Skeletal muscle satellite cell (primary cell): Measurements from ENCODE around the gene EIF4EBP2.
A peak's percentile ranks its signal among the peaks of the same experiment; 100 is the strongest.

ENCODE experiments used
- H3K27me3 ChIP-seq: 2 replicates; pipeline ENCODE4 v1.7.0; 2013; ENCODE audit warnings: low read length; ENCODE audit not compliant: control insufficient read depth, insufficient read depth
- H3K36me3 ChIP-seq: 2 replicates; pipeline ENCODE4 v1.7.0; 2013; ENCODE audit warnings: mild to moderate bottlenecking, control low read depth, low read length; ENCODE audit not compliant: insufficient read depth
- H3K4me1 ChIP-seq: 2 replicates; pipeline ENCODE4 v1.7.0; 2013; ENCODE audit warnings: low read length; ENCODE audit not compliant: control insufficient read depth, insufficient read depth
- H3K4me2 ChIP-seq: 2 replicates; pipeline ENCODE4 v1.7.0; 2013; ENCODE audit warnings: mild to moderate bottlenecking, low read length
- H3K4me3 ChIP-seq: 2 replicates; pipeline ENCODE4 v1.7.0; 2013; ENCODE audit warnings: low read length
- H3K9ac ChIP-seq: 2 replicates; pipeline ENCODE4 v1.7.0; 2013; ENCODE audit warnings: mild to moderate bottlenecking, low read depth, low read length, moderate library complexity
- H3K9me3 ChIP-seq: replicated peaks from 2 replicates; pipeline ENCODE4 v1.7.0; 2013; ENCODE audit warnings: mild to moderate bottlenecking, control low read depth, low read length

EIF4EBP2 gene

DNA sequence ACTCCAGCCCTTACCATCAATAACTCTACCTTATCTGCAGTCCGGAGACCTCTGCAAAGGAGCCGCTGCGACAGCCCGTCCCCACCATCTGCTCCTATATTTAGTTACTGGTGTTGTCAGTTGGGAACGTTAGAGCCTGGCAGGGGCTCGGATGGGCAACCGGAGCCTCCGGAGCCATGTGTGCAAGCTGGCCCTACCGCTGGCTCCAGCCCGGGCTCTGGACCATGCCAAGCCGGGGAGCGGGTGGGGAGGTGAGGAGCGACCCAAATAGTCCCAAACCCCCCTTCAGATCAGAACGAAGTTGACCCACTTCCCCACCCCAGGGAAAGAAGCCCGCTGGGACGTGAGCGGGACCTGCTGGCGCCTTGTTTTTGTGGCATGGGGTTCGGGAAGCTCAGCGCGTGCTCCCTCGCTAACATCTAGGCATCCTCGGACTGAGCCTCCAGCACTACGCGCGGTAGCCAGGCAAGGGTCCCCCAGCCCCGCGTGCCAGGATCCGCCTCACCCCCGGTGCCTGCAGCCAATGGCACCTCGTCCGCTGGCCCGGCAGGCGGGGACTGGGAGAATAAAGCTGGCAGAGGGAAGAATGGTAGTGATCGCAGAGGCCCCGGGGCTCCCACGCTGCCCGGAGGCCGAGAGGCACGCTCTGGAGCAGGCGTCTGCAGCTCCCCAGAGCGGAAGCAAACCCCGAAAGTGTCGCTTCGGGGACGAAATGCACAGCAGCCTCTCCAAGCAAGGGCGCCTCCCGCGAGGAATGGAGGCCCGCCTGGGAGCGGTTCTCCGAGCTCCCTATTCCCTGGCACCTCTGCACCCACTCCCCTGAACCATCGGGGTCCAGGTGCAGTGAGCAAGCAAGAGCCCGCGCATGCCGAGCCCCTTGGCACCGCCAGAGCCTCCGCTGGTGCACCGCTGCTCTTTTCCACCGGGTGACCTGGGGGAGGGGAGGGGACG, 22.2 kb upstream of the EIF4EBP2 start:
- Histone ChIP-seq H3K27me3 (no peaks in the 10 kb centered on the region), H3K9ac (peak overlapping the region; percentile 77), H3K9me3 (no peaks in the 10 kb centered on the region), H3K4me2 (peak overlapping the region; percentile 99), H3K4me1 (peaks cover 32% of the 10 kb centered on the region), H3K36me3 (no peaks in the 10 kb centered on the region), H3K4me3 (peak overlapping the region; percentile 94)

DNA sequence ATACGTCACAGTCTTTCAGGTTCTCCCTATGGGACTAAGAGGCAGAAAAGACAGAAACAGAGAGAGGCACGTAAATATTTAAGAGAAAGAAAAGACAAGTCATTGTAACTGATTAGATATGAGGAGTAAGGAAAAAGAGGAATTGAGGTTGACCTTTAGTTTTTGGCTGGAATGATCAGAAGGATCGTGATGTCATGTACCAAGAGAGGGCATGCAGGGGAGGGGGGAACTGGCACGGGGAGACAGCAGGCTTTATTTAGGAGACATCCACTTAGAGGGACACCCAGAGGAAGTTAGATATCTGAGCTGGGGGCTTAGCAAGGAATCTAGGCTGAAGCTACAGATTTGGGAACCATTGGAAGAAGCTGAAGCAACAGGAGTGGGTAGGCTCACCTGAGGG, 12.3 kb upstream of the EIF4EBP2 start:
- Histone ChIP-seq H3K27me3 (peaks cover 28% of the 10 kb centered on the region), H3K4me1 (no peaks in the 10 kb centered on the region), H3K9ac (no peak overlapping the region), H3K4me2 (no peak overlapping the region), H3K36me3 (no peaks in the 10 kb centered on the region), H3K9me3 (no peaks in the 10 kb centered on the region), H3K4me3 (no peak overlapping the region)

DNA sequence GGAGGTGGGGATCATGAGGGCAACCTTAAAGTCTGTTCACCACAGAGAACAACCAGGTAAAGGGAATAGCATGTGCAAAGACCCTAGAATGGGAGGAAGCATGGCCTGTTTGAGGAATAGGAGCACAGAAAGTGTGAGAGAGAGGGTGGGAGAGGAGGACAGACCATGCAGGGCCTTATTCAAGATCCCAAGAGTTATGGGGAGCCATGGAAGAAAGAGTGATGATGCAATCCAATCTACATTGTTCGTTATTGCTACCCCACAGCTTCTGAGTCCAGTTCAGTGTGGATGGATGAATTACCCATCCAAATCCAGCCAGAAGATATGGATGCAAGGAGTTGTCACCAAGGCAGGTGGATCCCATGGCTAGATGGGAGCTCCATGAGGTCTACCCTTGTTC, 7.8 kb upstream of the EIF4EBP2 start:
- no peaks in the 10 kb centered on the region for H3K4me1 ChIP-seq
- no peak overlapping the region for H3K9ac ChIP-seq
- H3K27me3 ChIP-seq: peaks cover 16% of the 10 kb centered on the region
- no peak overlapping the region for H3K4me3 ChIP-seq
- no peaks in the 10 kb centered on the region for H3K36me3 ChIP-seq
- no peaks in the 10 kb centered on the region for H3K9me3 ChIP-seq
- no peak overlapping the region for H3K4me2 ChIP-seq

DNA sequence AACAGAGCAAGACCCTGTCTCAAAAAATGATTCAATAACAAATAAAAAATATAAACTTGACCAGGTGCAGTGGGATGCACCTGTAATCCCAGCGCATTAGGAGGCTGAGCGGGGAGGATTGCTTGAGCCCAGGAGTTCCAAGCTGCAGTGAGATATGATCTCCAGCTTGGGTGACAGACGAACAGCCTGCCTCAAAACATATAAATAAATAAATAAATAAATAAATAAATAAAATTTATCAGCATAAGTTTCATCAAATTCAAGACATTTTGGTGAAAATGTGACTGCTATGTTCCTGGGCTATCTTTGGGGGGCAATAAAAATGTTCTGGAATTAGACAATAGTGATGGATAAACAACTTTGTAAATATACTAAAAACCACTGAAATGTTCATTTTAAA, 4.8 kb upstream of the EIF4EBP2 start:
- no peak overlapping the region for H3K9ac ChIP-seq
- H3K4me2 ChIP-seq: no peak overlapping the region
- peaks cover 6% of the 10 kb centered on the region for H3K4me1 ChIP-seq
- no peaks in the 10 kb centered on the region for H3K36me3 ChIP-seq
- H3K27me3 ChIP-seq: peaks cover 4% of the 10 kb centered on the region
- H3K9me3 ChIP-seq: no peaks in the 10 kb centered on the region
- no peak overlapping the region for H3K4me3 ChIP-seq

DNA sequence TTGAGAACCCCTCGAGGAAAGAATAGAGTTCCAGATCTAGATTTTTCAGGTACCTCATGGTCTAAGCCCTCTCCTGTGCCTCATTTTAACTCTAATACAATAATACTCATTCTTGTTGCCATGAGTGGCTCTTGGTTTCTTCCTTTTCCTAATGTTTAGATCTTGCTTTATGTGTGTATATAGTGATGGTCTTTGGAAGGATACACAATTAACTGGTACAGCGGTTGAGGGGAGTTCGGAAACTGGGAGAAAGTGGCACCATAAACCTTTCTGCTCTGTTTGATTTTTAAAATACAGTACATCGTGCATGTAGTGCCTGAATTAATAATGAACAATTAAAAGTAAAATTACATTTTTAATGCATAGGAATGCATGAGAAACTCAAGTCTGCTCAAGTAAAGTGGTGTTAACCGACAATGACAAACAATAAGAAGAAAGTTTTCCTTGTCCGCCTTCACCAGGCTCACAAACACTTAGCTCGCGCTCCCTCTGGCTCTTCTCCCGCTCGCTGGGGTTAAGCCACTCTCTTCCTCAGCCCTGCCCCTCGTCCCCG, 386 bp upstream of the EIF4EBP2 start:
- peaks cover 19% of the 10 kb centered on the region for H3K4me1 ChIP-seq
- H3K9me3 ChIP-seq: no peaks in the 10 kb centered on the region
- peak overlapping the region; percentile 93 for H3K4me2 ChIP-seq
- peak overlapping the region; percentile 93 for H3K9ac ChIP-seq
- H3K27me3 ChIP-seq: no peaks in the 10 kb centered on the region
- no peaks in the 10 kb centered on the region for H3K36me3 ChIP-seq
- peak overlapping the region; percentile 83 for H3K4me3 ChIP-seq

DNA sequence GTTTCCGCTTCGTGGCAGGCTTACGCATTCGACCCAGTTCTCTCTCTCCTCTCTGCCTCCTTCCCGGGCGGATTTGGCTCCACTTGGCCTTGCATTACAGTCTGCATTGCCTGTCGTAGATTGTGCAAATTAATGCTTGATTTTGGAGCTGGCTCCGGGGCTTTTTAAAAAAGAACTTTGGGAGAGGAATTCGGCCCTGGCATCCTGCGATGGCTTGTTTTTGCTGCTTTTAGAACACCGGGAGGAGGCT, 767 bp downstream of the EIF4EBP2 start:
- Histone ChIP-seq H3K9ac (peak overlapping the region; percentile 93), H3K36me3 (no peaks in the 10 kb centered on the region), H3K4me2 (peak overlapping the region; percentile 85), H3K4me1 (peaks cover 24% of the 10 kb centered on the region), H3K27me3 (no peaks in the 10 kb centered on the region), H3K9me3 (no peaks in the 10 kb centered on the region), H3K4me3 (peak overlapping the region; percentile 83)

DNA sequence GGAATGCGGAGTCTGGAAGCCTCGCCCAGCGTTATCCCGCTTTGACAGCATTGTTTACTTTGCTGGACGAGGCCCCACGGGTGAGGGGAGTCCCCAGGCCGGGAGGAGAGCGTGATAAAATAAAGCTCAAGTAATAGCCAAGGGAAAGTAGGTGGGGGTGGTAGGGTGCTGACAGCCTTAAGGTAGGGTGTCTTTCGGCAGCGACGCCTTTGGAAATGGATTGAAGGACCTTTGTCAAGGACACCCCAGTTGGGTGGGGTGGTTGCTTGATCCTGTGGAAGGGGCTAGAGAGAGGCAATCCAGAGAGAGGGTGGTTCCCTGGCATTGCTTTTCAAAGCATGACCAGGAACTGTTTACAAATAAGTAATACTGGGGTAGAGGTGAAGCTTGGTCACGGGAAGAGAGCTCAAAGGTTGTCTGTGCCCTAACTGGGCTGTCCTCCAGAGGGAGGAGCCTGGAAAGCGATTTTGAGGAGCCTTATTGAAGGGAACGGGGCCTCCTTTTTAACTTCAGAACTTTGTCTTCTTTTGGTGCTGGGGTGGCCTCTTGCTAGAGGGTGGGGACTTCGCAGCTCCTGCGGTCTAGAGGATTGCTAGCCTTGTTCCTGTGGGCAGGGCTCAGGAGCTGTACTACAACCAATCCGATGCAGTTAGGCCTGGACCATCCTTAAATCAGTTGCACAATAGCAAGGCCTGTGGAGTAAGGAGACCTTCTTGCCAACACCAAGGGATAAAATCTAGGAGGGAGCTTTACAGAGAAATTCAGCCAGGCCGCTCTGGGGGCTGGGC, 1.3 kb downstream of the EIF4EBP2 start:
- H3K4me2 ChIP-seq: peak overlapping the region; percentile 85
- no peaks in the 10 kb centered on the region for H3K36me3 ChIP-seq
- H3K9ac ChIP-seq: peak overlapping the region; percentile 93
- peaks cover 24% of the 10 kb centered on the region for H3K4me1 ChIP-seq
- peak overlapping the region; percentile 83 for H3K4me3 ChIP-seq
- no peaks in the 10 kb centered on the region for H3K9me3 ChIP-seq
- H3K27me3 ChIP-seq: no peaks in the 10 kb centered on the region

DNA sequence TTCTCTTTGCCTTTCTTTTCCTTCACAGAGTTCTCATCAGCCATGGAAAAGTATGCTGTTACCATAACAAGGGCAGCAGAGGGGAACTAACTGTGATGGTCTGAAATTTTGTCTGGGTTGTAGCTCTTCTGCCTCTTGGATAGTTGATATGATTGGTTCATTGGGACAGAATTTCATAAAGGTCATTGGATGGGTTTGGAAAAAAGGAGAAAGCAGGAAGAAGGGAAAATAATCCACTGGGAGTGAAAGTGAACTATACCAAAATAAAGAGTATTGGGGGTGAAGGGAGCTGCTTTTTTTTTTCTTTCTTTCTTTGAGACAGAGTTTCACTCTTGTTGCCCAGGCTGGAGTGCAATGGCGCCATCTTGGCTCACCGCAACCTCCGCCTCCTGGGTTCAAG, 5.8 kb downstream of the EIF4EBP2 start:
- peaks cover 6% of the 10 kb centered on the region for H3K36me3 ChIP-seq
- no peak overlapping the region for H3K4me3 ChIP-seq
- H3K9ac ChIP-seq: no peak overlapping the region
- no peak overlapping the region for H3K4me2 ChIP-seq
- H3K27me3 ChIP-seq: no peaks in the 10 kb centered on the region
- no peaks in the 10 kb centered on the region for H3K9me3 ChIP-seq
- H3K4me1 ChIP-seq: peaks cover 18% of the 10 kb centered on the region

DNA sequence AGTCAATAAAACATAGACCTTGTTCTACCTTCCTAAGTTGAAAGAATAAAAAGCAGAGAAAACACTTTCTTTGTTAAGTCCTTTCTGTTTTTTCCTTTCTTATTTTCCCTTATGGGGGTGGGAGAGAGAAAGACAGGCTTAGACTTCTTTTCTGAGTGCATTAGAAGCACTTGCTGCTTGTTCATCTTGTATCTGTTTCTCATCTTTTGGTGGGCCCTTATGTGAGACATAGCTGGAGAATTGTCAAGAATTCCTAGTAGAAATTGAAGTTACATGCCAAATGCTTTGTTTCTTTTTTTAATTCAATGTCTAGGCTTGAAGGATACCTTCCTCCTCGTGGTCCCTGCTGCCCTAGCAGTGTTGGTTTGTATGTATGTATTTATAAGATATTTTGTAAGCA, 6.7 kb downstream of the EIF4EBP2 start:
- Histone ChIP-seq H3K9me3 (no peaks in the 10 kb centered on the region), H3K36me3 (peaks cover 6% of the 10 kb centered on the region), H3K27me3 (no peaks in the 10 kb centered on the region), H3K4me2 (no peak overlapping the region), H3K4me1 (peaks cover 18% of the 10 kb centered on the region), H3K9ac (no peak overlapping the region), H3K4me3 (no peak overlapping the region)

DNA sequence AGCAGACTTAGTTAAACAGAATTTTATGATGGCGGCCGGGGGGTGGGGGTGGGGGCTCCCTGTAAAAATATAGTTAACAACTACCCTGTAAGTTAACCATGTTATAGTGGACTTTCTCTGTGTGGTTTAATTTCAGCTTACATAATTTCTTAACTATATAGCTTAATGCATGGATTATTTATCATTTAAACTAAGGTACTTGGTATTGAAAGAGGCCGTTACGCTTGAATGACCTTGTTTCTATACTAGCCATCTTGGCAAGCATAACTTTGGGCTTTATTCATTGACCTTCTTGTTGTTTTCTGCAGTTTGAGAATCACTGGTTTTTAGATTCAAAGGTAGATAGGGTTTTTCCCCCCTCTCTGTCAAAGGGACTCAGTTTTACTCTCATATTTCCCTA, 8.4 kb downstream of the EIF4EBP2 start:
- H3K36me3 ChIP-seq: peaks cover 6% of the 10 kb centered on the region
- H3K27me3 ChIP-seq: no peaks in the 10 kb centered on the region
- no peaks in the 10 kb centered on the region for H3K9me3 ChIP-seq
- H3K9ac ChIP-seq: no peak overlapping the region
- no peak overlapping the region for H3K4me2 ChIP-seq
- H3K4me3 ChIP-seq: no peak overlapping the region
- H3K4me1 ChIP-seq: peaks cover 12% of the 10 kb centered on the region

DNA sequence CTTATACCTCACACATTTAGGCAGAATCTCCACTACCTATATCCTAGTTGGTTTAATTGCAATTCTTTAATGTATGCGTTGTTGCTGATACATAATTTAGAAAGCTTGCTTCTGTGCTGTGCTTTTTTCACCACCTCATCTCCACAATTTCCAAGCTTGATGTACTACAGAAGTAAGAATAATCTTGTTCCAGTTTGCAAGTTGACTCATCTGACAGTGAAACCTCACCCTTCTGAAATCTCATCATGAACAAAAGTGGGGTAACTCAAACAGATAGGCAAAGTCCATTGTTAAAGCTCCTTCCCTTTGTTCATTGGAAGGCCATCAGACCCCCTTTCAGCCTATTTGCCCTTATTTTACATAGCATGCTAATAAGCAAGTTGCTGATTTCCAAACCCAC, 13.6 kb downstream of the EIF4EBP2 start:
- no peaks in the 10 kb centered on the region for H3K27me3 ChIP-seq
- H3K36me3 ChIP-seq: peaks cover 35% of the 10 kb centered on the region
- peak overlapping the region; percentile 74 for H3K4me2 ChIP-seq
- H3K4me1 ChIP-seq: peaks cover 23% of the 10 kb centered on the region
- H3K9ac ChIP-seq: no peak overlapping the region
- H3K9me3 ChIP-seq: no peaks in the 10 kb centered on the region
- H3K4me3 ChIP-seq: peak overlapping the region; percentile 36
